Glomerular visceral epithelial cell (primary cell): ENCODE results near the gene HGFAC.
"Not testable (repeated sequence)": the region's sequence is repeated elsewhere in the genome, so short reads cannot be mapped to it uniquely, and the experiment has no call there.

ENCODE experiments used
- DNase-seq: peaks from one replicate; pipeline ENCODE4 v3.0.0-alpha.2; 2016; ENCODE audit errors: extremely low spot score

Gene HGFAC

DNA sequence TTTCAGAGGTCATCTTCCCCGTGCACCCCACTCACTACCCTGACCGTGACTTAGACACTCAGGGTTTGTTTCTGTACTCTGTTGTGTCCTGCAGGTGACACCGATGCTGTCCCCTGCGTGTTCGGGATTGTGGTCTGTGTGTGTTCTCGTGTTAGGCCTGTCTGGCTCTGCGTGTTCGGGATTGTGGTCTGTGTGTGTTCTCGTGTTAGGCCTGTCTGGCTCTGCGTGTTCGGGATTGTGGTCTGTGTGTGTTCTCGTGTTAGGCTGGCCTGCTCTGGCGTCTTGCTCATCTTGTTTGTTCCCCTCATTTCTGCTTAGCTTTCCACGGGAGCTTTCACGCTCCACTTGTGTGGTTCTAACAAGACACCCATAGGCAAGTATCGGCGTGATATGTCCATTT, 30.6 kb upstream of the HGFAC start:
- not testable (repeated sequence) for DNase-seq

DNA sequence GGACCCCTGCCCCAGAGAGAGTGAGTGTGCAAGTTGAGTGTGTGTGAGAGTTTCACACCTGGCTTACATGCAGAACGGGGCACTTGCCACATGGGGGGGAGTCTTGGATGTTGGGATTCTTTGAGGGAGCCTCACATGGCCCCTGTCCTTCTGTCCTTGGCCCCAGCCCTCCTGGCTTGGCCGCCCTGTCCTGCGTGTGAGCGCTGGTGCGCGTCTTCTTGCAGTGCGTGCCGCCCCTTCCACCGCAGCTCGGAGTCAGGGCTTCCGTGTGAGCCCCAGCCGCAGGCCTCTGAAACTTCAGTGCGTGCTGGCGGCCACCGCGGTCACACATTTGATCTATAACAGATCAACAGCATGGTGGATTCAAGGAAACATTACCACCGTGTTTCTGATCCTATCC, 30.1 kb upstream of the HGFAC start:
- DNase-seq: no peak

DNA sequence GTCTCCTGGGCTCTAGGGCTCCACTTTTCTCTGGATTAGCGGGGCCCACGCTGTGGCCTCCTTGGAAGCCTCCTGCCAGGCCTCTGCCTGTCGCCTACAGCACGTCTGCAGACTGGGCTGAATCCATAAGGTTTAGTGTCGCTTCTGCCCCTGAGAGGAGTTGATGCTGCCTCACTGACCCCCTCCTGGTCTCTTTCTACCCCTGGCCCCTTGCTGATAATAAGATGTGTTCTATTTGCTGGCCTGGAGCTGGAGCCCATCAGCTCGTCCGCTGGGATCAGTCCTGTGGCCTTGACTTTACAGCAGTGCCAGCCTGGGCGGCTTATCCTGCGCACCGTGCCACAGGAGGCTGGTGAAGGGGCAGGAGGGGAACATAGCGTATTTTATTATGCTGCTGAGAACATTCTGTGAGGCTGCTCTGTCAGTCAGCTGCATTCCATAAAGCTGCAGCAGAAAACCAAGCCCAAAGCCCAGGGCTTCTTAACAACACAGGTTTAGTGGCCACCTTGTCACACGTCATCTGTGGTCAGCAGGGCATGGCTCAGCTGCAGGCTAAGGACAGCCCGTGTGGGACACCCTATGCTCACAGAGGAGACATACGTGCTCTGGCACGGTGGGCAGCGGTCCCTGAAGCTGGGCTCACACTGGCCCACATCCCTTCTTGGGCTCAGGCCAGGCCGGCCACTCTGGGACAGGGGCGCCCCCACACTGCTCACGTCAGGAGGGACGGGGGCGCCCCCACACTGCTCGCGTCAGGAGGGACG, 29.3 kb upstream of the HGFAC start:
- DNase-seq: no peak

DNA sequence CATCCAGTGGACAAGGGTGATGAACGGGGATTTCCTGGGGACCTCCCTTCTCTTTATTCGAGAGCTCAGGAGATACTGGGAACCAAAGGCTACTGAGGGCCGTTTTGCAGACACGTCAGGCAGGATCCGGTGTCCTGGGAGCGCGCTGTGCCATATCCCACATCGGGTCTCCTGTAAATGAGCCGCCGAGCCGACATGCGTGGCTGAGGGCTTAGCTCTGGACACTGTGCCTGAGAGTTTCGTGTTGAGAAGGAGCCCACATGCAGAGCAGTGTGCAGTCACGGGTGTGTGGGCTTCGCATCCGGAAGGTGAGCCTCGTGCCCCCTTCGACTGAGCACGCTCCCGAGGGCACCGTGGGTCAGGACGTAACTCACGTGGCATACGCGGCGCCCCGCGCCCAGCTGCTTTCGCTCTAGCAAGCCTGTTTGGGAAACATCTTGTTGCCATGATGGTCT, 28.5 kb upstream of the HGFAC start:
- DNase-seq: no peak

DNA sequence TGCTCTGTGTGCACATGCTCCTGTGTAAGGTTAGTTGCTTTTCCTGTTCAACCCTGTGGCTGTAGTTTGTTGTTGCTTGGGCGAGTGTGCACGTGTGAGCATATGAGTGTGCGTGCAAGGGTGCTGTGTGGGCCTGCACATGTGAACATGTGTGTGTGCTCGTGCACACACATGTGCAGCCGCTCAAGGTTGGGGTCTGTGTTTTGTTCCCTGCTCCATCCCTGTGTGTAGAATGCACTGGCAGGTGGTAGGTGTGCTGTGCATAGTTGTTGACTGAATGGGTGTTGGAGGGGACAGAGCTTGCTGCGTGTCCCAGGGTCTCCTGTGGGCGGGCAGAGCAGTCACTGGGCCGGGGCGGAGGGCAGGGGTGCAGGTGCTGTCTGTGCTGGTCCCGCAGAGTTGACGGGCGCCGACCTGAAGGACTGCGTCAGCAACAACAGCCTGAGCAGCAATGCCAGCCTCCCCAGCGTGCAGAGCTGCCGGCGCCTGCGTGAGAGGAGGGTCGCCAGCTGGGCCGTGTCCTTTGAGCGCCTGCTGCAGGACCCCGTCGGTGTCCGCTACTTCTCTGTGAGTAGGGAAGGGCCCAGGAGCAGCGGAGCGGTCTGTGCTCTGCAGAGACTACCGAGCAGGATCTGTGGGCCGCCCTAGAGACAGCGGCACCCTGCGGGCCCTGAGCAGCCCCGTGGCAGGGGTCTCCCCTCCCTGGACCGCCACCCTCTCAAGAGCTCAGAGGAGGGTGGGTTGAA, 27.9 kb upstream of the HGFAC start:
- DNase-seq: no peak

DNA sequence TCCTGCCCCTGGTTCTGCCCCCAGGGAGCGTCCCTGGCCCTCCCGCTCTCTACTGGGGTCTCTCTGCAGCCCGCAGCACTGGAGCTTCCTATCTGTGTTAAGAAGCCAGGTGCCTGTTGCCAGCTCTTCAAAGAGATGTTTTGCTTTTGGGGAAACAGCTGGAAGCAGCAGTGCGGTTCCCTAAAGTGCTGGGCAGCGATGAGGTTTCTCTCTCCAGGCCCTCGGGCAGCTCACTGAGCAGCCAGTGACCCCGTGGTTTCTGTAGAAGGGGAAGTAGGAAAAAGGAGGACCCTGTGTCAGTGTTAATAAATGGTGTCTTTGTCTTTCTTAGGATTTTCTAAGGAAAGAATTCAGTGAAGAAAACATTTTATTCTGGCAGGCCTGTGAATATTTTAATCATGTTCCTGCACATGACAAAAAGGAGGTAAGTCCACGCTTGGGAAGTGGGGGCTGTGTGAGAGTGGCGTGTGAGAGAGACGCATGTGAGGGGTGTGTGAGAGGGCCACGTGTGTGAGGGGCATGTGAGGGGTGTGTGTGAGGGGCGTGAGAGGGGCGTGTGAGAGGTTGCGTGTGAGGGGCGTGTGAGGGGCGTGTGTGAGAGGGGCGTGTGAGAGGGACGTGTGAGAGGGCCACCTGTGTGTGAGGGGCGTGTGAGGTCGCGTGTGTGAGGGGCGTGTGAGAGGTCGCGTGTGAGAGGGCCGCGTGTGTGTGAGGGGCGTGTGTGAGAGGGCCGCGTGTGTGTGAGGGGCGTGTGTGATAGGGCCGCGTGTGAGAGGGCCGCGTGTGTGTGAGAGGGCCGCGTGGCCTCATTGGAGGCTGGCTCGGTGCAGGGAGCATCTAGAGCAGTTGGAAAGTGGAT, 27.1 kb upstream of the HGFAC start:
- no peak for DNase-seq

DNA sequence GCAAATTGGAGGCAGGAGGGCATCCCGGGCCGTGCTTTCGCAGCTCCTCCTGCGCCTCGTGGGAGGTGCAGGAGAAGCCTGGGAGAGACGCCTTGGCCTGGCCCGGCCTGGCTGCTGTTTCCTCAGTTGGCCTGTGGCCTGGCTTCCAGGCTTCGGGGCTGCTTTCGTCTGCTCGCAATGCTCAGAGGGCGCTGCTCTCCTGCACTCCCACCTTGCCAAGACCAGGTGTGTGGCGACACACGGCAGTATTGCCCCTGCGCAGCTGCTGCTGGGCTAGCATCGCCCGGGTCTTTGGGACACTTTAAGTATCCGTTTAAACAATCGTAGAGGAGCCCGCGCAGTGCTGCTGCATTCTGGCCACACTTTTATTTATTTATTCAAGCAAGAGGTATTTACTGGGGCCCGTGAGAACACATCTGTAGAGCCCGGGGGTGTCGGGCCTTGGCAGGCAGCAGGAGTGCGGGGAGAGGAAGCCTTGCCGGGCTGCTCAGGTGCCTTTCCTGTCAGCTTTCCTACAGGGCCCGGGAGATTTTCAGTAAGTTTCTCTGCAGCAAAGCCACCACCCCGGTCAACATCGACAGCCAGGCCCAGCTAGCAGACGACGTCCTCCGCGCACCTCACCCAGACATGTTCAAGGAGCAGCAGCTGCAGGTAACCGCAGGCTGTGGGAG, 26.2 kb upstream of the HGFAC start:
- DNase-seq: no peak

DNA sequence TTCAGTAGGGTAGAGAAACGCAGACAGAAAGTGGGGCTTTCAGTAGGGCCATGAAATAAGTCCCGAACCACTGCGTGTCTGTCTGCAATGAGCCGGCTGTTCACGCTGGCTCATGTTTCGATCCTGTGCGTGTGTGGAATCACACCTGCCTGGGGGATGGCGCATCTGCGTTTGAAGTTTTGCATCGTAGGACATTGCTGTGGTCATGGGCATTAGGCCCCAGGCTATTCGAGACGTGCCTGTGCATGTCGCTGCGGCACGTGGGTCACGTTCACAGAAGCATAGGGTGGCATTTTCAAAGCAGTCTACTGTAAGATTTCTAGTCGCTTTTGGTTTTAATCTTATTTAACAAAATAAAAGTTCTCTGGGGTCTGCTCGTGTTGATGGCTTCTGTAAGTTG, 25.5 kb upstream of the HGFAC start:
- DNase-seq: no peak

DNA sequence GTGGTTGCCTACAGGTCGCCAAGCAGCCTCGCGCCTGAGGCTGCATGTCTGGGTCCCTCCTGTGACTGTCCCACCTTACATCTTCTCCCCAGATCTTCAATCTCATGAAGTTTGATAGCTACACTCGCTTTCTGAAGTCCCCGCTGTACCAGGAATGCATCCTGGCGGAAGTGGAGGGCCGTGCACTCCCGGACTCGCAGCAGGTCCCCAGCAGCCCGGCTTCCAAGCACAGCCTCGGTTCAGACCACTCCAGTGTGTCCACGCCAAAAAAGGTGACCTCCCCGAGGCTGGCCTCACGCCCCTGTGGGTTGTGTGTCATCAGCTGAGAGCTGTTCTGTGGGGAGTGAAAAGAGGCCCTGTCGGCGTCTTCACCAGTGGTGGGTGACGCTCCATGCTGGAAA, 24.9 kb upstream of the HGFAC start:
- DNase-seq: no peak

DNA sequence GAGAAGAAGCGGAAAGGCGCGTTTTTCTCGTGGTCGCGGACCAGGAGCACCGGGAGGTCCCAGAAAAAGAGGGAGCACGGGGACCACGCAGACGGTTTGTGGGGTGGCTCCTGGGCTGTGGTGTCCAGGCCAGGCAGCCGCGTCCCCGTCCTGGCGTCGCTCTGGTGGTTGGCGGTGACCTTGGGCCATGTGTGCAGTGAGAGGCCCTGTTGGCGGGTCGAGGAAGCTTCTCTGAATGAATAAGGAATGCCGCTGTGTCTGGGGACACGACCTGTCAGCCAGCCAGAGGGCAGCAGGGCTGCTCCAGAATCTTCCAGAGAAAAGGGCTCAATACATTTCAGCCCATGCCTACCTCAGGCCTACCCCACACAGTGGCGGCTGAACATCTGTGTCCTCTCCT, 24.3 kb upstream of the HGFAC start:
- DNase-seq: no peak

DNA sequence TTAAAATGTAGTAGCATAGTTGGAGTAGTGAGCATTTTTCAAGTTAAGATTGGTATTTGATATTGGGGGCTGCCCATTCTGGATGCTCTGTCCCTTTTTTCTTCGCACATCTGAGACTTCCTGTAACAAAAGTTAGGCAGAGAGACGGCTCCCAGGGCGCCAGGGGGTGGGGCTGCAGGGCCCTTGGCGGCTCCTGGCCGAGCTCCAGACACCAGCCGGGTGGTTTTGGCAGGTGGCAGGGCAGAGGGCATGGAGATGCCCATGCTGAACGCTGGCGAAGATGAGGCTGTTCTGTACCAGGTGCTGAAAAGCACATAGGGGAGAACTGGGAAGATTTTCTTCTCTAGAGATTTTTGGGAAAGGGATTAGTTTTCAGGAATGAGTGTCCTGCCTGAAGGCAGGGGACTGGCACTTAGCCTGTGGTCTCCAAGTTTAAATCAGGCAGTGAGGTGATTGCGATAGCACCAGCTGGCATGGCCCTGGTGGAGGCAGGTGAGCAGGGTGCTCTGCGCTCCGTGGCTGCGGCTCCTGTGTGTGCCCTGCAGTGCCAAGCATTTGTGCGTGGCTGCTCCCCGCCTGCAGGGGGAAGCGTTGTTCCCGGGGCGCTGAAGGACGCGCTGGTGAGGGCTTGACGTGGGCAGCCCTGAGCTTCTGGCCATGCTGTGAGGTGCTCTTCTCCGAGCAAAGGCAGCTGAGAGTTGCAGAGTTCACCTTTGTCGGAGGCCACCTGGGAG, 23.6 kb upstream of the HGFAC start:
- DNase-seq: no peak

DNA sequence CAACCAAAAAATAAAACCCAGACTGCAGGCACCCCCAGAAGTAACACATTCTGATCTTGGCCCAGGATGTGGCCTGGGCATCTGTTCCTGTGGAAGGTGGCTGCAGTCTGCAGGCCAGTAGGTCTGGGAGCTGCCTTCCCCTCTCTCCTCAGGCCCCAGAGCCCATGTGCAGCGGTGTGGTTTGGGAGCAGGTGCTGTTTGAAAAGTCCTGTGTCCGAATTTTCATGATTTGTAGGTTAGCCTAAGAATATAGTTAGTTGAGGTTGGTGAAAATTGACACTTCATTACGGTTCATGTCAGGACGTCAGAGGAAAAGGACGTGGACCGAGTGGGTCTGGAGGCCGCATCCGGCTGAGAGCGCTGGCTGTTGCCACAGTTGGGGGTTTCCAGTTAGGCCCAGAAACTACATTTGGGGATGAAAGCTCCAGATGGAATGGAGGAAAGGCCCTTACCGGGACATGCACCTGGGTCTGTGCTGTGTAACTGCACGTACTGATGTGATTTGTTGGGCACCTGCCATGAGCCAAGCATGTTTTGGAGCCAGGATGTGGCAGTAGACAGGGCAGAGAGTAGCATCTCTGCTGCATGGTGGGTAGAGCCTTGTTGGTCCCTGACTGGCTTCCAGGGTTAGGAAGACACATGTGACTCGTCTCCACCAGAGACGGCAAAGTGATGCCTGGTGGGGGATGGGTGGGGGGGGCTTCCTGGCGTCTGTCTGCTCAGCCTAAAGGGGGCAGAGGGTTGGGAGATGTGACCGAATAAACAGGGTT, 21.7 kb upstream of the HGFAC start:
- no peak for DNase-seq

DNA sequence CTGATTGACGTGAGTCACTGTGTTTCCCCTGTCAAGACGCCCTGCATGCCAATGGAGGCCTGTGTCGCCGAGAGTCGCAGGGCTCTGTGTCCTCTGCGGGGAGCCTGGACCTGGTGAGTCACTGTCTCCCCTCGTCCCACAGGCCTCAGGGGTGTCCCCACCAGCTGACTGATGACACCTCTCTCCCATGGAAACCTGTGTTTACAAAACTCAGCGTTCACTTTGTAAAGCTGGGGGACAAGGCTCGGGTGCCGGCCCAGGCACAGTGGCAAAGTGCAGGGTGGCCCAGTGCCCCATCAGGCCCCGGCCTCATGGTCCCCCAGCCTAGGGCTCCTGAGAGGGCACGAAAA, 21.2 kb upstream of the HGFAC start:
- no peak for DNase-seq

DNA sequence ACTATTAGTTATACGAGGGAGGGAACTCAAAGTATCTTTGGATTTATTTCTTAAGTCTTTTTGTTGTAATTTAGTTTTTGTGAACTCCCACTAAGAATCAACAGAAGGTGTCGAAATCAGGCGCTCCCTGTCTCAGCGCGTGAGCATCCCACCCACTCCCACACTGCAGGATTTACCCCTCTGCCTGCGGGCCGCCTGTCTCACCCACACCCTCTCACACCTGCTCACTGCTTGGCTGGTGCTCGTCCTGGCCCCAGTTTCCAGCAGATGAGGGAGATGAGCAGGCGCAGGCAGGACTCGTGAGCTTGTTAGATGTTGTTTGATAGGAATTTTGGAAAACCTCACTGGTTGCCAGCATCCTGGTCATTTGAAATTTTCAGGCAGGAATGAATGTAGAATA, 20.8 kb upstream of the HGFAC start:
- no peak for DNase-seq

DNA sequence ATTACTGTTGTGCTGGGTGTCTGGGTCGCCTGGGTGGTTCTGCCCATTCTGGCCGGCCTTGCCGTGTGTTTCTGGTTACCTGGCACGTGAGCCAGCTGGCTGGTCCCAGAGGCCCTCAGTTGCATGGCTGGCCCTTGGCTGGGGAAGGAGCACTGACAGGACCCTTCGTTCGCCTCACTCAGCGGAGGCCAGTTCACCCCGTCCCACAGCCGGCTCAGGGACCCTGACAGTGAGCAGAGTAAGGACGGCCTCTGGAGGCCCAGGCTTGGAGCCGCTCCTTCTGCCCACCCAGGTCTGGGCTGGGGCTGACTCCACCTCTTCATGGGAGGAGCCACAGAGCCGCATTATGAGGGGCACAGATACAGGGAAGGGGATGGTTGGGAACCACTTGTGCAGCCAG, 20.3 kb upstream of the HGFAC start:
- DNase-seq: no peak

DNA sequence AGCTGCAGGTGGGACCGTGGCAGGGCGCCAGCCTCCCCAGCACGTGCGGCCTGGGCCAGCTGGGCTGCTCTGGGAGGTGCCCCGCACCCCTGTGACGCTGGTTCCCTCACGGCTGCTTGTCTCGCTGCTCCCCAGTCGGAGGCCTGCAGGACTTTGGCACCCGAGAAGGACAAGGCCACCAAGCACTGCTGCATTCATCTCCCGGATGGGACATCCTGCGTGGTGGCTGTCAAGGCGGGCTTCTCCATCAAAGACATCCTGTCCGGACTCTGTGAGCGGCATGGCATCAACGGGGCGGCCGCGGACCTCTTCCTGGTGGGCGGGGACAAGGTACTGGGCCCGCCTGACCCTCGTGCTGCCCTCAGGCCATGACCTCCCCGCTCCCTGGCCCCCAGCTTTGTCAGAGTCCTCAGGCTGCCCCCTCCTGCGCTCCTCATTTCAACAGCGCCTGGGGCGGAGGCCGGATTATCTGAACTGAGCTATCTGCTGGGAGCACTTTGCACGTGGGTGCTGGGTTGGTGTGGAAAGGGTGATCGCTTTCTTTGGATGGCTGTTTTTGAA, 19.4 kb upstream of the HGFAC start:
- DNase-seq: no peak

DNA sequence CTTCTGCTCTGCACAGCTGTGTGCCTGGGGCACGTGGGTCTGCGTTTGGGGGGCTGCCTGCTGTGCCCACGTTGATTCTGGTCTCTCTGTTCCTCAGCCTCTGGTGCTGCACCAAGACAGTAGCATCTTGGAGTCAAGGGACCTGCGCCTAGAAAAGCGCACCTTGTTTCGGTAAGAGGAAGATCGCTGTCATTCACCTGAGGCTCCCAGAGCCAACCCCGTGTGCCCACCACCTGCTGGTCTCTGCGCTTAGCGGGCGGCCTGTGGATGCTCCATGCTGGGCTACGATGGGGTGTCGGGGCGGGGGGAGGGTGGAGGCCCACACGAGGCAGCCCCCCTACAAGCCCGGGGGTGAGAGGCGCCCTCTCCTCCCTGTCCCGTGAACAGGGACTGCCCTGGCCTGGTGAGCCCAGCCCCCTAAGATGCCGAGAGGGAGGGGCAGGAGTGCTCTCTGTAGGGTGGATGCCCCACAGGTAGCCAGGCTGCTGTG, 18.9 kb upstream of the HGFAC start:
- no peak for DNase-seq

DNA sequence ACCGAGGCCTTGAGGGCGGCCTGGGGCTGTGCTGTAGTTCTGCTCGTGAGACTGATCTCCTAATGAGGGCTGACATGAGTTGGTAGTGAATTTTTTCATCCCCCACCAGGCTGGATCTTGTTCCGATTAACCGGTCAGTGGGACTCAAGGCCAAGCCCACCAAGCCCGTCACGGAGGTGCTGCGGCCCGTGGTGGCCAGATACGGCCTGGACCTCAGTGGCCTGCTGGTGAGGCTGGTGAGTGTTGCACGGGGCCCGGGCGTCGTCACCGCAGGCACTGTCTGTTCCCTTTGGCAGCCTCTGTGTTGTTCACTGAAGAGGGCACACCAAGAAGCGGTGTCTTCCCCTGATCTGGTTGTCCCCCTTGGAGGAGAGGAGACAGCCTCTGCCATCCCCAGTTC, 18.4 kb upstream of the HGFAC start:
- no peak for DNase-seq

DNA sequence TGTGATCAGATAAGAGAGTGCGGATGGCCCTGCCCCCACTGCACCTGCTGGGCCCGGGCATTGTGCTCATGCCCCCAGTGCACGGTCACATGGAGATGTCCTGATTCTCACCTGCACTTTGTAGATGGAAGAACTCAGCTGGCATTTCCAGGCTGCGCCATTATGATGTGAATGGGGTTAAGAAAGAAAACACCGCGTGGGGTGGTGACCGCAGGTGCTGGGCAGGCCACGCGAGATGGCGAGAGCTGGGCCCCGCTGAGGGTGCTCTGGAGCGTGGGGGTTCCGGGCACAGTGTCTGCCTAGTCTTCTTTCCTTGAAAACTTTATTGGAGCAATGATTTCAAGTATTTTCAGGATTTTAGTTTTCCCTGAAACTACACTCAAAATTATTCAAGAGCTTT, 17.8 kb upstream of the HGFAC start:
- DNase-seq: no peak

DNA sequence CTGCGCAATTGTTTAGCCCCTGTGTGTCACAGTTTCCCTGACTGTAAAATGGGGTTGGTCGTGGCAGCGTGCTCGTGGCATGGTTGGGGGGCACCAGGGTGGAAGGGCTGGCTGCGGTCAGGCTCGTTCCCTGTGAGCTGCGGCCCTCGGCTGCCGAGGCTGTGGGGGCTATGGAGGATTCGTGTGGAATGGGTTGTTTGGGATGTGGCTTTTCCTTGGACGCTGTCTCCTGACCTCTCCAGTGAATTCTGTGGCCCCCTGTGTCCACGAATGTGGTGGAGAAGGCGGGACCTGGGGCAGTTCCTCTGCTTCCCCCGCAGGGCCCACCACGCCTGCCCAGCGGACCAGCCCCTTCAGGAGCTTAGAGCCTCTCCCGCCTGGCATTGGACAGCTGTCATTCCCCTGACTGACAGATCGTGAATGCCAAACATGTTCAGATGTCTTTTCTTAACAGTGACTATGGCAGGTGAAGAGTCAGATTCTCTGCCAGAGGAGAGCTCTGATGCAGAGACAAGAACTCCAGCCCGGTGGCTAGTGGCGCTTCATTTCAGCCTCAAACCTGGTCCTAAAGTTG, 17.2 kb upstream of the HGFAC start:
- no peak for DNase-seq
